Activated T-cell treated with anti-CD3 and anti-CD28 coated beads, Interleukin-2, amount 50 U/mL, for 48 hours (primary cell): ENCODE data around the gene SH3YL1.
A peak's percentile ranks its signal among the peaks of the same experiment; 100 is the strongest.

ENCODE experiments used
- DNase-seq, 2 experiments: peaks; one replicate each; pipeline ENCODE4 v3.0.0-alpha.2; 2020

Gene SH3YL1, protein sequence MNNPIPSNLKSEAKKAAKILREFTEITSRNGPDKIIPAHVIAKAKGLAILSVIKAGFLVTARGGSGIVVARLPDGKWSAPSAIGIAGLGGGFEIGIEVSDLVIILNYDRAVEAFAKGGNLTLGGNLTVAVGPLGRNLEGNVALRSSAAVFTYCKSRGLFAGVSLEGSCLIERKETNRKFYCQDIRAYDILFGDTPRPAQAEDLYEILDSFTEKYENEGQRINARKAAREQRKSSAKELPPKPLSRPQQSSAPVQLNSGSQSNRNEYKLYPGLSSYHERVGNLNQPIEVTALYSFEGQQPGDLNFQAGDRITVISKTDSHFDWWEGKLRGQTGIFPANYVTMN

DNA sequence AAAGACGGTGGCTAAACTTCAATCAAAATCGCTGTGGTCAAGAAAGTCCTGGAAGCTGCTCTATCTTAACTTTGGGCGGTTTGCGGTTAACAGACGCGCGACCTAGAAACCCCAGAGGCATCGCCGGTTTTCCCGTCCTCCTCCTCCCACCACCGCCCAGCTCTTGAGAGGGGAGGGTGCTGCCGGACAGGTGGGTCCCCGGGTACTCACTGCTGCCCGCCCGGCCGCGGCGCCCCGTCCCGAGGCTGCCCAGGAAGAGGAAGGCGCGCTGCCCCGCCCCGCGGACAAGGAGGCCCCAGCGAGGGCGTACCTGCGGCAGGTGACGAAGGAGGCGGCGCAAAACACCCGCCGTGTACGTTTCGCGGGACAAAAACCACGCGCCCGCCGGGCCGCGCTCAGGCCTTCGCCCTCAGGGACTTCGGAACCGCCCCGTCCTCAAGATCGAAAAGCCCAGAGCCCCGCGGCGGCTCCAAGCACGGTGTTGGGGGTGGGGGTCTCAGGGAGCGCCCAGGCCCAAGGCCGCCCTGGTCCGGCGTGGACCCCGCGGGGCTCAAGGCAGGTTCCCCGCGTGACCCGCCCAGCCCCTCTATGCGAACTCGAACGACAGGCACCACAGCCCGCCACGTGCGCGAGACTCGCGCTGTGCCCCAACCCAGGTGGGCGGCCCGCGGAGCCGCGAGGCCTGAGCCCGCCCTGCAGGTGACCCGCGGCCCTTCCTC, at the start of gene SH3YL1:
Gene SH3YL1 (minus strand): TSS at position 259 of the 719 bp plus-strand sequence. CDS start 48 bp downstream, at position 211.
- peak; percentile 49 to 60 for DNase-seq

DNA sequence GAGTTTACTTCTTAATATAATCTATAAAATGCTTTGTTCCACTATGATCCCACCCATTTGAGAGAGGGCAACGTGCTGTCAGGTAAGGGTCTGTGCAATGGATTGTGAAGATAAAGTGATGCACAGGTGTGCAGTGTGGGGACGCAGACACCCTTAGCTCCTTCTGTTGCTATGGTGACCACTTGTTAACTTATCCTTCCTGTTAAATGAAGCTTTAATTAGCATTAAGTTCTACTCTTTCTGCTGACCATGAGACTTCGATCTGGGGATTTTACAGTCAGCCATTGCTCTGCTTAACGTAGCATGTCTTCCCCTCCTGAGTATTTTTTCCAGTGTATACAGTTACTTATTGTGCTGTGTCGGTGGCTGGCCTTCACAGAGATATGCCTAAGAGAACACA, 47.2 kb upstream of the SH3YL1 start:
- DNase-seq: no peak

DNA sequence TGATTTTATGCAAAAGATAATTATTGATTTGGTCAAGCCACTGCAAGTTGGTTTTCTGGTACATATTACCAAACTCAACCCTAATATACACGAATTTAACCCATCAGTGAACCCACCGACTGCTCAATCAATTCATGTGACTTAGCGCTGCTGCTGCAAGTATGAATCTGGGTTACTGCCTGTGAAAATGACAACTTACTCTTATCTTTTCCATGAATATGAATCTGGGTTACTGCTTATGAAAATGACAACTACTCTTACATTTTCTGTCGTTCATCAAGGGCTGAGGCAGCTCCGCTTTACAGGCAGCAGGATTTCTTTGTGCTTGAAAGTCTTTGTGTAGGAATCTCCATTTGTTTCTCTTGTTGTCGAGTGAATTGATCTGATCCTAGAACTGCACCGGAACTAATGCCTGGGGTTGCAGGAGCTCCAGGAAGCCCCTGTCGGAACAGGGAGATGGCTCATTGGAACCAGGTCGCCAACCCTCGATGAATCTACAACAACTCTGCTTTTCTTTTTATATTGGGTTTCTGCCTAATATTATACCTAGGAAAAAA, 46.2 kb upstream of the SH3YL1 start:
- no peak for DNase-seq

DNA sequence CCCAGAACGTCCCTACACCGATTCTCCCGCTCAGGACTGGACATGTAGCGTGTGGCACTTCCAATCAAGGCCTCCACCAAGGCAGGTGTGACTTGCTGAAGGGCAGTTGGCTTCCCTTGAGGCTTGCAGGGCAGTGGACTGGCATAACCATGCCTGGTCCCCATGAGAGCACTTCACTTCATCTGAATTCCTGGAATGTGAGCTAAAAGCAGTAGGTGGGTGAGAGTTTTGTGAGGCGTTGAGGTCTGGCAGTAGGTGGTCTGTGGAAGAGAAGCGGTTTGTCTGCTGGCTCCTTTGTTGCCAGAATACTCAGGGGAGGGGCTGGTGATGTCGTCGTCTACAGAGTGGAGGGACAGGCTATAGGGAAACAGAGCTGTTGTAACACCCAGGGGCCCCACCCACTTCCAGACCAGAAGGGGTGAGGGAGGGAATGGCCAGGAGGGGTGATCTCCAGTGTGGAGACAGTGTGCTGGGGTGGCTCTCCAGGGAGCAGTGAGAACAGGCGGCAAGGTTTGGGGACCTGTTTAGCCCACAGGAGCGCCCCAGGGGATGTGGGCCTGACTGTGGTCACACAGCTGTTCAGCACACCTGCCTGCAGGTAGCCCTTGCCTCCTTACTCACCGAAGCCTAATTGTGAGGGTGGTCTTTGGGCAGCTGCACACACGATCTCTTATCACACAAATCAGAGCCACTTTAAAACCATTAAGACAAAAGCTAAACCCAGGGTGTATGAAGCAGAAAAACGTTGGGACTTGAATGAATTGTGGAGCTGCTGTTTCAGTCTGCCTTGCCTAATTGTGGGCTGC, 45.5 kb upstream of the SH3YL1 start:
- DNase-seq: no peak

DNA sequence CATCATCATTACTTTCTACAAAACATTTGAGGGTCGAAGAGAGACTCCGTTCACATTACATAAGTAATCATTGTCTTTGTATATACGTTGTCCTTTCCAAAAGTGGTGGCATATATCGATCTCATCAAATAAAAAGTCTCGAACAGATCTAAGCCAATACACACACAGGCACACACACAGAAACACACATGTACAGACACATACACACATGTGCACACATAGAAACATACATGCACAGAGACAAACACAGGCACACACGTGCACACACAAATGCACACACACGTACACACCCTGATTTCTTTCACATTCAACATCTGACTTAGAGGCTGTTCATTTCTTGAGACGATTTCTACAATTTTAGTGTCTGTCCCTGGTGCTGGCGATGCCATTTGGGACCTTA, 41.5 kb upstream of the SH3YL1 start:
- no peak for DNase-seq

DNA sequence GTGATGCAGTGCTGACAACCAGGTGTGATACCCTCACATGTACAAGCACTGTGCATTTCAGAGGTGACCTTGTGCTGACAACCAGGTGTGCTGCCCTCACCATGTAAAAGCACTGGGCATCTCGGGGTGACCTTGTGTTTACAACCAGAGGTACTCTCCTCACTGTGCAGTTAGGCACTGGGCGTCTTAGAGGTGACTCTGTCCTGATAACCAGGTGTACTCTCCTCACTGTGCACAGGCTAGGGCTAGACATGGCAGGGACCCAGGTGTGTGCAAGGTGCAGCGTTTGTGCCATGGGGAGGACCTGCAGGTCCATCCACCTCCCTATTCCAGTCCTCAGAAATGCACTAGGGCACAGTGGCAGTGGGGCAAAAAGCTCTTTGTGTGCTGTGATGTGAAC, 32.5 kb upstream of the SH3YL1 start:
- DNase-seq: no peak

DNA sequence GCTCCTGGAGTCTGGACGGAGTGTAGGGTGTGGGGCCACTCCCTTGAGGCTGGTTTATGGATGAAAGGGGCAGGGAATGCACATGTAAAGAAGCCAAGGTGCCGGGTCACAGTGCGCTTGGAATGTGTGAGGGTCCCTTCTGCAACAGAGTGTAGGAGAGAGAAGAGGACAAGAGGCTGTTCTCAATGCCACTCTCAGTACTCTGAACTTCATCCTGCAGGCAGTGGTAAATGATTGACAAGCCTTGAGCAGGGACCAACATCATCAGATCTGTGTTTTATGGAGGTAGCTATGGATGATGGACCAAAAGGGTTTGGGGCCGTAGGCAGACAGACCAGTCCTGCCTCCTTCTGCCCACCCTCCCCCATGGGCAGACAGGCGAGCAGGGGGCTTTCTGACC, 31.3 kb upstream of the SH3YL1 start:
- no peak for DNase-seq

DNA sequence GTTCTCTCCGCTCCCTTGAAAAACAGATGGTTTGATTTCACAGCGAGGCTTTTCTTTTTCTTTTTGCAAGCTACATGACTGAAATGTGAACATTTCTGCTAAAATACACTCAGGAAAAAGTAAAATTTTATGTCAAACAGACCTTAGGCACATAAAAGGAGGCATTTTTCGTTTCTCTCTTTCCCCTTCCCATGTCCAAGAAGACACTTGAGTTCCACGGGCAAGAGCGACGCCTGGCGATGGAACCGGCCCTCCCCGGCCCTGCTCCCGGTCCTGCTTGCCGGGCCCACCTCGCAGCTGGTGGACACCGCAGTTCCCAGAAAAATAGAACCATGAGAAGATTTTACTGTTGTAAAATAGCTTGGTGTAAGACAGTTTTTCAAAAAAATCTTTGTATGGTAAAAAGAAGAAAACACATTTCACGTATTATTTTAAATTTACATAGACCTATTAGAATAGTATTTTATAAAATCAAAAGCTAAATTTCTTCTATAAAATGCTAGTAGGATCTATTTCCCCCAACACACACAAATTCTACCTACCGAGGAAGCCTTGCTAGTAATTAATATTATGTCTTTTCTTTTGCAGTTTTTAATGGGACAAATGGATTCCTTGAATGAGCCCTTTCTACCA, 26.4 kb upstream of the SH3YL1 start:
- peak; percentile 58 to 64 for DNase-seq

DNA sequence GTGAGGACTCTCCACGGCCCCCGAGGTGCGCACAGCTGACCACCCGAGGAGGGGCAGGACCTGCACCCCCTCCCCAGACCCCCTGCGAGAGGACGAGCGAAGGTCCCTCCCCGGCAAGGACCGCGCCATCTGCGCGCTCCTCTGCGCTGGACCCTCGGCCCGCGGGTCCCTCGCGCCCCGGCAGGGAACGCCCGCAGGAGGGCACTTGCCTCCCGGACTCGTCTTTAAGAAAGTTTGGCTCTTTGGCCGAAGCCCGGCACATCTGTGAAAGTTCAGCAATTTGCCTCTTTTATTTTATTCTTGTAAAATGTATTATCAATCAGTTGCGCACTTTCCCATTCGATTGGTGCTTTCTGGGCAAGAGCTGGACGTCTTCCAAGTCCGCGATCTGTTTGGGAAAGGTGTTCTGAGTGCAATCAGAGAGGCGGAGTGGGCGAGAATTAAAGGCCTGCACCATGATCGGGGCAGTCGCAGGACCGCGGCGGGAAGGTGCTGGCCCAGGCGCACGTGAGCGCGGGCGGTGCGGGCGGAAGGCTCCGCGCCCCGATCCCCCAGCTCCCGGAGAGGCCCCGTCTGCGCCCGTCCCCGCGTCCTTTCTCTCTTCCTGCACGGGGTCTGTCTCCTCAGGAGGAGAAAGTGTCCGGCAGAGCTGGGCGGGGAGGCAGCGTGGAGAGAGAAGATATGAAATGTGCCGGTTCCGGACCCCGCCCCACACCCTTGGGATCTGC, 25.7 kb upstream of the SH3YL1 start:
- DNase-seq: peak; percentile 34 to 38

DNA sequence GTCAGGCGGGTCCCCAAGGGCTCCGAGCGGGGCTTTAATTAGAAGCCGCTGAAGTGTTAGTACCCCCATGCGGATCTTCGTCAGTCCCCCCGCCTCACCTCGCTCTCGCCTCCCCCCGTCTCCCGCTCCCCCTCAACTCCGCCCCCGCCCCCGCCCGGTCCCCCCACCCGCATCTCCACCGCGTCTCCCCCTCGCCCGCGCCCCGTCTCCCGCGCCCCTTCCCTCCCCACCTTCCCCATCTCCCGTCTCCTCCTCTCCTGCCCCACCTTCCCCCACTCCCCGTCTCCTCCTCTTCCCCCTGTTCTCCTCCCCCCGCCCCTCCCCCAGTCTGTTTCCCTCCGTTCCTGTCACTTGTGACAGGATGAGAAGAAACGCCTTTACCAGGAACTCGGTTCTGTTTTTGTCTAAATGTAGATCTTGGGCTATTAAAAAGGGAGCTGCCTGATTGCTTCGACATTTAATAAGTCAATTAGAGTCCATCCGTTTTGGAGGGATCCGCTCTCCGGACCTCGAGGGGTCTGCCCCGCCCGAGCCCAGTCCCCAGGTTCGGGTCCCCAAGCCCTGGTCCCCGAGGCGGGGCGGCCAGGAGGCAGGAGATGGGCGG, 25.0 kb upstream of the SH3YL1 start:
- DNase-seq: no peak

DNA sequence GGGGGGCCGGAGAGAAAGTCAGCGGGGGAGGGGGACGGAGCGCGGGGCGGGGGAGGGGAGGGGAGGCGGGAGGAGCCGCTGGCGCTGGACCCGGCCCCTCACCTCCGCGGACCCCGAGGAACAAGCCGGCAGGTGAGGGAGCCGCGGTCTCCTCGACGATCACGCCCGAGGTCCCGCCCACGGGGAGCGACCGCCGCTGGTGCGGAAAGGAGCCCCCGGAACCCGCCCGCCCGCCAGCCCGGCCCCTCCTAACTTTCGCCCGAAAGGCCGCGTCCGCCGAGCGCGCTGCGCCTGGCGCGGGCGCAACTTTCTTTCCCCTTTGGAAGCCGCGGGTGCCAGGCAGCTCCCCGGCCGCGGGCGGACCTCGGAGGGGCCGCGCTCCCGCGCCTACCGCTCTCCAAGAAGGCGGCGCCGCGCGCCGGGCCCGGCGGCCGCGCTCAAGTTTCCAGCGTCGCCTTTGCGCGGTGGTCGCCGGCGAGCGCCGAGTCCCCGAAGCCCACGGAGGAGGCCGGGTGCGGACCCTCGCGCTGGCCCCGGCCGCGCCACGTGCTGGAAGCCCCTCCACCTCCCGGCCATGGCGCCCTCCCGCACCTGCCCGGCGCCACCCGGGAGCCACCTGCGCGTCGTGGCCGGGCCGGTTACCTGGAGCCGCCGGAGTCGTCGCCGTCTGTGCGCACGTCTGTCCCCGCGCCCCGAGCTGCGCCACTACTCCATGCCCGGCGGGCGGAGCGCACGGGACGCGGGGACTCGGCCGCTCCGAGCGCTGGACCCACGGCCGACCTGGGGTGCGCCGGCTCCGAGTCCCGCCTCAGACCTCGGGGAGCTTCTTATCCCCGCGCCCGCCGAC, 24.3 kb upstream of the SH3YL1 start, which contains the start of gene ALKAL2:
Gene ALKAL2 (minus strand): TSS at position 181 of the 847 bp plus-strand sequence. CDS start 256 bp downstream, outside the sequence.
- peak in 1 of 2 experiments; percentile 33 for DNase-seq

DNA sequence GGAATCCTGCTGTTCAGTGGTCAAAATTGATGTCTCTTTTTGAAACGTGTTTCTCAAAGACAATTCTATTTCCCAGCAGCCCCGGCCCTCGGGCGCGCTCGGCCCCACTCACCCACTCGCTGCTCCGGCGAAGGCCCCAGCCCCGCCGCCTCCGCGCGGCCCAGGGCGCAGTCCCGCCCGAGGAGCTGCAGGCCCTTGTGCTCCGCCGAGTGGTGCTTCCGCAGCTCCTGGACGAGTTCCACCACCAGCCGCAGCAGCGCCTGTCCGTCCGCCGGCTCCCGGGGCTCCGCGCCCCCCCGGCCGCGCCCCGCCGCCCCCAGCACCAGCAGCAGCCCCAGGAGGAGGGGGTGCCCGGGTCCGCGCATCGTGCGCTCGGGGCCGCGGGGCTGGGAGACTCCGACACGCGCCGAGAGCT, 23.6 kb upstream of the SH3YL1 start:
- DNase-seq: peak in 1 of 2 experiments; percentile 45

DNA sequence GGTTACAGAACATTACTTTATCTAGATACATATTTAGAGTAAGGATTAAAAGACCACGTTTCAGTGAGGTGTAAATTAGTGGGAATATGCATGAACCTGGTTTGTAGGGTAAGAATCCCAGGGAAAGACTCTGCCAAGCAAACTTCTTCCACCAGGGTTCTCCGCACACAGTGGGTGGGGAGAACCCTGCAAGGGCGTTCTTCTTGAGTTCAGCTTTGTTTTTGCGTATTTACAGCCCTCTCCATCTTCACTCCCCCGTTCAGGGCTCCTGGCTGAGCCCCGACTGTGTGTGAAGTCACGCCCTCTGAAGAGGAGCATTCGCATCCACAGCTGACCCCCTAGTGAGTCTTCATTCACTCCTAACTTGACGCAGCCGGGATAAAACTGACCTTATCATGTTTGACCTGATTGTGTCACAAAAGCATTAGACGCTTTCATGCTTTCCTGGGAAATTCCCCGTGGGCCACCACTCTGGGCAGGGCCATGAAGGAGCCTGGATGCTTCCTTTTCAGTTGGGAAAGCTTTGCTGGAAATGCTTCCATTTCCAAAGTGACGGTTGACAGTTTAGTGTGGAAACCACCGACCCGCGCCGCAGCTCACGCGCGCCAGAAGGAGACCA, 23.1 kb upstream of the SH3YL1 start:
- no peak for DNase-seq

DNA sequence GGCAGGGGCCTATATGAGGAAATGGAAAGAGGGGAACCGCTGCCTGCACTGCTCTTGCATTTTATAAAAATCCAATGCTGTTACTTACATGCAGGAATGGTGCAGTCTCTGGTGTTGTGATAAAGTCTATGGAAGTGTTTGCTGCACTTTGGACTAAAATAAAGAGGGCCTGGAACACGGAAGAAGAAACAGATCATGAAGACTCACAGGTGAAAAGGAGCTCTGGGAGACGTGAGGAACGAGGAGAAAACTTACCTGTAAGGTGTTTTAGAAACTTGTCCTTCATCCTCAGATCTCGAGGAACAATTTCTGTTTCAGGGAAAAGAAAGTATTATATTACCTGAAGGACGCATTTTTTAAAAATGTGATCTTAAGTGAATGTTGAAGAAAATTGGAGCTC, 22.2 kb upstream of the SH3YL1 start:
- DNase-seq: no peak

DNA sequence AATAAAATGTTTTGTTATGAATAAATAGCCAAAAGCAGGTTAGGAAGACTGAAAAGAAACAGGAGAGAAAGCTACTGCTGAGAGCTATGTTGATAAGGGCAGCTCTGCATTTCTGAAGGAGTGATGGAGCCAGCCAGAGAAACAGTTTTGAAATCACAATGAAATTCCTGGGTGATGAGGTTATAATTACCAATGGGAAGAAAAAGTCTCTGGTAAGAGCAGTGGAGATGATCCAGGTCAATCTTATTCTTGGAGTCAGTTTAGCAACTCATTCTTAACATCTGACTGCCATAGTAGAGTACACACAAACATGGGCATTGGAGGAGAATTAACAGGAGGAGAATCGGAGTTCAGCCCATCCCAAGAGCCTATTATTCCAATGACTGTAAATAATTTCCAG, 21.7 kb upstream of the SH3YL1 start:
- DNase-seq: no peak

DNA sequence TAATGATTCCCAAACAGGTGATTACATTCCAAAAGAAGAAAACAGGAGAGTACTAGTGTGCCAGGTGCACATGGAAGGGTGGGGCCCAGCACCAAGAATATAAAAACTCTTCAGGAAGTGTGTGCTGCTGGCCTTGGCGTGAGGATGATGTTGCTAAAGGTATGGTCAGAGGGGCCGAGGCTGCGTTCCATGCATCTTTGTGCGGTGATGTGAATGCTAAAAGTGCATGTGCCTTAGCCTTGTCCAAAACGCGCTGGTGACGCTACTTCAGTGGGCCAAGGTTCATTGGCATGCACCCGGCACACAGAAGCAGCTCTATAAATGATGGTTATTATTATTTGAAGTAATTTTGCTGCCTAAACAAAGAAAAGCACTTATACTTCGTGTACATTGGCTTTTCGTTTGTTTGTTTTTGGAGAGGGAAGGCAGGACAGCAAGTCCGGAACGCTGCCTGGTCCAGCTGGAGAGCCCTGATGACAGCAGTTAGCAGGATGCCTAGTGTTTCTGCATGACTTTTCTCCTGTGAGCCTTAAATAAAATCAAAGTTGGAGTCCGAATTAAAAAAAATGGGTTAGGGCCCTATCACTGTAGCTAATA, 21.2 kb upstream of the SH3YL1 start:
- DNase-seq: no peak

DNA sequence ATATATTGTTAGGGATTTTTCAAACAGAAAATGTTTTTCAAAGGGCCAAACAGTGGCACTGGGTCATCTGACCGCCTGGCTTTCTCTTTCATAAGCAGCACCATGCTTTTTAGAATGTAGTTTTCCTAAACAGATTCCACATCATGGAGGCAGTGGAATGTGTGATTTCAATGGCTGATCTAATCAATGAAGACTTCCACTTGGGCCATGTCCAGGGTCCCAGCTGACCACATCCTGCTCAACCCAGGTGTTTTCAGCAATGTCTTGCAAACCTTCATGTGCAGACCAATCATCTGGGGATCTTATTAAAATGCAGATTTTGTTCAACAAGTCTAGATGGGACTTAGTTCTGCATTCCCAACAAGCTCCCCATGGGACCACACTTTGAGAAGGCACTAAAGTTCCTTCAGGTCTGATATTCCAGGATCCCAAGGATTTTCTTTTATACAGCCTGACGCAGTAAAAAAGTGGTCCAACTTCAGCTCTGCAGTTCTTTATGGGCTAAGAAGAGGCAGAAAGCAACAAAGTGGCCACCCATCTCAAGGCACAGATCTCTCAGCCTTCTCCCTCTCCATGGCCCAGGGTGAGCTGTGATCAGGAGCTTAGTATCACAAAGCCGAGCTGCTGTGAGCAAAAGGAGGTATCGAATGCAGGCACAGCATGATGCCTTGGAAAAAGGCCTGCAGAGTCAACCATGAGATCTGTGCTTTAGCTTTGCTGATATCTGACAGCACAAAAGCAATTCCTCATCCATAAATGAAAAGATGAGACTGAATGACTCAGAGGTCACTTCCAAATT, 20.4 kb upstream of the SH3YL1 start:
- DNase-seq: no peak
